Activated naive CD4-positive, alpha-beta T cell treated with anti-CD3 and anti-CD28 coated beads, Interleukin-2, amount 10 ng/mL, durations not matched to agents 7 days and 5 days (primary cell): ENCODE data around the gene SF3B2.
"Not testable (repeated sequence)": the region's sequence is repeated elsewhere in the genome, so short reads cannot be mapped to it uniquely, and the experiment has no call there.

Experiments
- CTCF ChIA-PET: fragments of 350-600 bp; sonication (Branson Sonifier 250); formaldehyde crosslinking; loops from one replicate; lab custom pipeline; 2021; ENCODE audit warnings: antibody characterized with exemption; lab: Charles Lee
- DNase-seq: peaks from one replicate; pipeline ENCODE4 v3.0.0-alpha.2; 2020
- H3K27ac Mint-ChIP-seq: one replicate; pipeline ENCODE4 v1.8.0; 2021; ENCODE audit warnings: mild to moderate bottlenecking, moderate library complexity, mixed read lengths
- H3K27me3 Mint-ChIP-seq: one replicate; pipeline ENCODE4 v1.8.0; 2021; ENCODE audit warnings: mild to moderate bottlenecking, mixed read lengths
- H3K36me3 Mint-ChIP-seq: one replicate; pipeline ENCODE4 v1.8.0; 2021; ENCODE audit warnings: mixed read lengths
- H3K4me1 Mint-ChIP-seq: one replicate; pipeline ENCODE4 v1.8.0; 2021; ENCODE audit warnings: mixed read lengths
- H3K4me3 Mint-ChIP-seq: one replicate; pipeline ENCODE4 v1.8.0; 2021; ENCODE audit warnings: mild to moderate bottlenecking, moderate library complexity, mixed read lengths
- H3K9me3 Mint-ChIP-seq: one replicate; pipeline ENCODE4 v1.8.0; 2021; ENCODE audit warnings: mixed read lengths

The SF3B2 gene

GRCh38 chr11:66023186-66023440 is 29.1 kb upstream of the SF3B2 start:
- CTCF ChIA-PET: interaction anchor here (0.9 to 3.5 kb wide), 19 partner anchors 10 to 318 kb away, joined by 3 to 32 read pairs (median 7); partner anchors contain the start of genes CST6 and FIBP

GRCh38 chr11:66026017-66026529 is 26.1 kb upstream of the SF3B2 start, which contains the start of gene CATSPER1:
CATSPER1 (minus strand) TSS chr11:66026479; CDS start chr11:66026379, 100 bp downstream.
- Mint-ChIP-seq H3K4me1 (peaks cover 13% of the 10 kb centered on the region), H3K36me3 (no peaks in the 10 kb centered on the region), H3K27ac (no peak within 1 kb of the TSS), H3K27me3 (peaks cover 48% of the 10 kb centered on the region), H3K4me3 (no peak within 1 kb of the TSS), H3K9me3 (no peaks in the 10 kb centered on the region)
- CTCF ChIA-PET: interaction anchor here (0.7 to 0.8 kb wide), 3 partner anchors 14 to 141 kb away, joined by 3 to 5 read pairs (median 3); no protein-coding TSS in a partner anchor
- DNase-seq: no peak

More at GRCh38 chr11:66023186-66023440, 29.1 kb upstream of the SF3B2 start:
- not testable (repeated sequence) for H3K4me3 Mint-ChIP-seq, DNase-seq, H3K36me3 Mint-ChIP-seq, H3K9me3 Mint-ChIP-seq, H3K27ac Mint-ChIP-seq
- H3K27me3 Mint-ChIP-seq: peaks cover 52% of the 10 kb centered on the region
- H3K4me1 Mint-ChIP-seq: peaks cover 16% of the 10 kb centered on the region

GRCh38 chr11:66032957-66033735 is 19.0 kb upstream of the SF3B2 start:
- H3K9me3 Mint-ChIP-seq: no peaks in the 10 kb centered on the region
- H3K27me3 Mint-ChIP-seq: peaks cover 49% of the 10 kb centered on the region
- no peaks in the 10 kb centered on the region for H3K4me1 Mint-ChIP-seq
- no peak overlapping the region for H3K27ac Mint-ChIP-seq
- H3K4me3 Mint-ChIP-seq: no peak overlapping the region
- no peak for DNase-seq
- CTCF ChIA-PET: no interaction called here
- no peaks in the 10 kb centered on the region for H3K36me3 Mint-ChIP-seq

- Mint-ChIP-seq H3K27ac (no peak overlapping the region), H3K4me3 (no peak overlapping the region), H3K36me3 (no peaks in the 10 kb centered on the region), H3K9me3 (no peaks in the 10 kb centered on the region), H3K4me1 (no peaks in the 10 kb centered on the region), H3K27me3 (peaks cover 65% of the 10 kb centered on the region)
- CTCF ChIA-PET: interaction anchor here (1.0 to 2.3 kb wide), 4 partner anchors 8 to 14 kb away, joined by 4 to 8 read pairs (median 5); no protein-coding TSS in a partner anchor
- no peak for DNase-seq
Observed at GRCh38 chr11:66035653-66036333, 16.4 kb upstream of the SF3B2 start.

GRCh38 chr11:66036334-66036710 is 15.8 kb upstream of the SF3B2 start:
- Mint-ChIP-seq H3K36me3 (no peaks in the 10 kb centered on the region), H3K4me1 (no peaks in the 10 kb centered on the region), H3K27ac (no peak overlapping the region), H3K9me3 (no peaks in the 10 kb centered on the region), H3K27me3 (peaks cover 64% of the 10 kb centered on the region), H3K4me3 (no peak overlapping the region)
- no peak for DNase-seq
- CTCF ChIA-PET: interaction anchor here (1.0 to 2.3 kb wide), 4 partner anchors 8 to 14 kb away, joined by 4 to 8 read pairs (median 5); no protein-coding TSS in a partner anchor

GRCh38 chr11:66037327-66037726 is 14.8 kb upstream of the SF3B2 start:
- Mint-ChIP-seq H3K9me3 (no peaks in the 10 kb centered on the region), H3K4me1 (no peaks in the 10 kb centered on the region), H3K36me3 (no peaks in the 10 kb centered on the region), H3K27ac (no peak overlapping the region), H3K4me3 (no peak overlapping the region), H3K27me3 (peaks cover 67% of the 10 kb centered on the region)
- no peak for DNase-seq
- CTCF ChIA-PET: interaction anchor here (2.3 kb wide), 1 partner anchor 15 kb away, joined by 8 read pairs; no protein-coding TSS in a partner anchor

- Mint-ChIP-seq H3K4me1 (peaks cover 4% of the 10 kb centered on the region), H3K36me3 (no peaks in the 10 kb centered on the region), H3K27ac (no peak overlapping the region), H3K27me3 (peaks cover 67% of the 10 kb centered on the region), H3K4me3 (no peak overlapping the region), H3K9me3 (no peaks in the 10 kb centered on the region)
- CTCF ChIA-PET: interaction anchor here (1.4 to 1.5 kb wide), 2 partner anchors 13 to 18 kb away, joined by 3 to 5 read pairs; partner anchors contain the start of gene CATSPER1
- DNase-seq: no peak
Observed at GRCh38 chr11:66039765-66040164, 12.4 kb upstream of the SF3B2 start.

- DNase-seq: no peak
- Mint-ChIP-seq H3K36me3 (no peaks in the 10 kb centered on the region), H3K4me1 (peaks cover 11% of the 10 kb centered on the region), H3K4me3 (no peak overlapping the region), H3K9me3 (no peaks in the 10 kb centered on the region), H3K27me3 (peaks cover 70% of the 10 kb centered on the region), H3K27ac (no peak overlapping the region)
- CTCF ChIA-PET: interaction anchor here (4.0 kb wide), 1 partner anchor 19 kb away, joined by 32 read pairs; no protein-coding TSS in a partner anchor
Observed at GRCh38 chr11:66042227-66042995, 9.8 kb upstream of the SF3B2 start.

- H3K9me3 Mint-ChIP-seq: no peaks in the 10 kb centered on the region
- no peak overlapping the region for H3K4me3 Mint-ChIP-seq
- no peak for DNase-seq
- H3K36me3 Mint-ChIP-seq: no peaks in the 10 kb centered on the region
- H3K4me1 Mint-ChIP-seq: peaks cover 11% of the 10 kb centered on the region
- CTCF ChIA-PET: interaction anchor here (0.8 to 4.0 kb wide), 6 partner anchors 8 to 92 kb away, joined by 3 to 32 read pairs (median 4); no protein-coding TSS in a partner anchor
- H3K27ac Mint-ChIP-seq: no peak overlapping the region
- peaks cover 74% of the 10 kb centered on the region for H3K27me3 Mint-ChIP-seq
Observed at GRCh38 chr11:66042996-66043906, 8.9 kb upstream of the SF3B2 start.

GRCh38 chr11:66044757-66045156 is 7.4 kb upstream of the SF3B2 start:
- Mint-ChIP-seq H3K4me3 (no peak overlapping the region), H3K27ac (peak overlapping the region; percentile 30), H3K27me3 (peaks cover 73% of the 10 kb centered on the region), H3K4me1 (peaks cover 20% of the 10 kb centered on the region), H3K36me3 (no peaks in the 10 kb centered on the region), H3K9me3 (no peaks in the 10 kb centered on the region)
- CTCF ChIA-PET: interaction anchor here (0.6 to 4.0 kb wide), 40 partner anchors 9 to 340 kb away, joined by 3 to 32 read pairs (median 4); partner anchors contain the start of genes BANF1, CATSPER1, KAT5 and RNASEH2C
- no peak for DNase-seq

- CTCF ChIA-PET: interaction anchor here (0.6 to 4.0 kb wide), 38 partner anchors 8 to 341 kb away, joined by 3 to 32 read pairs (median 4); partner anchors contain the start of genes BANF1, CATSPER1, CCDC85B and KAT5
- Mint-ChIP-seq H3K27me3 (peaks cover 70% of the 10 kb centered on the region), H3K9me3 (no peaks in the 10 kb centered on the region), H3K27ac (peak overlapping the region; percentile 30), H3K36me3 (no peaks in the 10 kb centered on the region), H3K4me3 (no peak overlapping the region), H3K4me1 (peaks cover 25% of the 10 kb centered on the region)
- DNase-seq: peak; percentile 89
Observed at GRCh38 chr11:66045177-66045639, 7.0 kb upstream of the SF3B2 start.

- H3K4me3 Mint-ChIP-seq: no peak overlapping the region
- CTCF ChIA-PET: interaction anchor here (1.1 to 3.8 kb wide), 4 partner anchors 11 to 88 kb away, joined by 4 to 28 read pairs (median 4); no protein-coding TSS in a partner anchor
- H3K9me3 Mint-ChIP-seq: no peaks in the 10 kb centered on the region
- H3K4me1 Mint-ChIP-seq: peaks cover 36% of the 10 kb centered on the region
- H3K27me3 Mint-ChIP-seq: peaks cover 59% of the 10 kb centered on the region
- H3K27ac Mint-ChIP-seq: no peak overlapping the region
- H3K36me3 Mint-ChIP-seq: no peaks in the 10 kb centered on the region
- no peak for DNase-seq
Observed at GRCh38 chr11:66046901-66047300, 5.3 kb upstream of the SF3B2 start.
